Peyer's patch (tissue), 4 donors: ENCODE data around the gene NAA15.

Experiments used
- CTCF ChIP-seq, 6 experiments: fragments of 450-650 bp in 4 of 6; fragments of 200-600 bp in 2 of 6; sonication (generic) in 1 of 6; IDR thresholded peaks; one replicate each; pipeline ENCODE4 v1.5.1; 2017 to 2019; ENCODE audit warnings: antibody characterized with exemption in 6 of 6, mild to moderate bottlenecking in 3 of 6, moderate library complexity in 1 of 6
- POLR2A ChIP-seq, 2 donors: fragments of 450-650 bp; IDR thresholded peaks; one replicate each; pipeline ENCODE4 v1.5.1; 2017; ENCODE audit warnings: antibody characterized with exemption in 2 of 2, mild to moderate bottlenecking in 2 of 2, moderate library complexity in 2 of 2

GRCh38 chr4:139315221-139315675, 13.9 kb downstream of the NAA15 start:
- TF ChIP-seq CTCF (IDR thresholded peaks at IDR 0.05) (no peak), POLR2A (IDR thresholded peaks at IDR 0.05) (no peak)
